Activated B cell treated with CpG ODN at 0.5 μM for 24 hours (primary cell): Measurements from ENCODE around the gene ZMYND11. TPM values are rescaled to one million over a fixed set of nuclear protein-coding genes. Genes with fewer than 3 reads are reported as not detected.
"Not testable (repeated sequence)": the region's sequence is repeated elsewhere in the genome, so short reads cannot be mapped to it uniquely, and the experiment has no call there.

Experiments used
- ATAC-seq: fragments of 200-7000 bp; cut with Tn5 transposase; one replicate; pipeline ENCODE4 v1.10.0; 2021; ENCODE audit warnings: low read depth, mild to moderate bottlenecking, moderate library complexity
- CTCF ChIA-PET: fragments of 350-600 bp; sonication (Branson Sonifier 250); formaldehyde crosslinking; loops from one replicate; lab custom pipeline; 2021; ENCODE audit warnings: antibody characterized with exemption; lab: Charles Lee
- POLR2A ChIA-PET: fragments of 350-600 bp; sonication (Branson Sonifier 250); formaldehyde crosslinking; loops from one replicate; lab custom pipeline; 2021; ENCODE audit warnings: antibody characterized with exemption; lab: Charles Lee
- DNase-seq: peaks from one replicate; pipeline ENCODE4 v3.0.0; 2022
- H3K27ac Mint-ChIP-seq: one replicate; pipeline ENCODE4 v1.8.0; 2020; ENCODE audit warnings: mixed read lengths
- H3K27me3 Mint-ChIP-seq: one replicate; pipeline ENCODE4 v1.8.0; 2021; ENCODE audit warnings: mixed read lengths
- H3K36me3 Mint-ChIP-seq: one replicate; pipeline ENCODE4 v1.8.0; 2021; ENCODE audit warnings: low read depth, mixed read lengths
- H3K4me1 Mint-ChIP-seq: one replicate; pipeline ENCODE4 v1.8.0; 2021; ENCODE audit warnings: mixed read lengths
- H3K4me3 Mint-ChIP-seq: one replicate; pipeline ENCODE4 v1.8.0; 2020; ENCODE audit warnings: mild to moderate bottlenecking, mixed read lengths
- H3K9me3 Mint-ChIP-seq: one replicate; pipeline ENCODE4 v1.8.0; 2020; ENCODE audit warnings: mixed read lengths
- intact Hi-C: fragments of 100-400 bp; cut with micrococcal nuclease; formaldehyde crosslinking; loops from one replicate; pipeline ENCODE4 v1.15.1; 2024
- total RNA-seq: library from RNA; stranded (reverse); gene quantifications from 2 replicates; pipeline ENCODE4 v1.2.3, GENCODE V29; 2022
- TF ChIP-seq, protein P1 (sequence below): fragments of 200-600 bp; IDR thresholded peaks from one replicate; pipeline ENCODE4 v1.8.0; 2022; ENCODE audit warnings: antibody characterized with exemption, mild to moderate bottlenecking

ZMYND11 gene
- total RNA-seq, 1 donor from 2014 or later = 25.6 TPM

GRCh38 chr10:298033-298432 lies 162.8 kb downstream of the ZMYND11 start:
- Mint-ChIP-seq H3K27ac (no peak overlapping the region), H3K4me1 (peaks cover 47% of the 10 kb centered on the region), H3K4me3 (no peak overlapping the region), H3K36me3 (peaks cover 1% of the 10 kb centered on the region), H3K9me3 (peaks cover 3% of the 10 kb centered on the region), H3K27me3 (no peaks in the 10 kb centered on the region)
- POLR2A ChIA-PET = interaction anchor here (0.6 kb wide), 1 partner anchor 12 kb away, joined by 6 read pairs; no protein-coding TSS in a partner anchor
- no peak for ATAC-seq
- intact Hi-C loops = no loop called here
- TF ChIP-seq, protein P1, sequence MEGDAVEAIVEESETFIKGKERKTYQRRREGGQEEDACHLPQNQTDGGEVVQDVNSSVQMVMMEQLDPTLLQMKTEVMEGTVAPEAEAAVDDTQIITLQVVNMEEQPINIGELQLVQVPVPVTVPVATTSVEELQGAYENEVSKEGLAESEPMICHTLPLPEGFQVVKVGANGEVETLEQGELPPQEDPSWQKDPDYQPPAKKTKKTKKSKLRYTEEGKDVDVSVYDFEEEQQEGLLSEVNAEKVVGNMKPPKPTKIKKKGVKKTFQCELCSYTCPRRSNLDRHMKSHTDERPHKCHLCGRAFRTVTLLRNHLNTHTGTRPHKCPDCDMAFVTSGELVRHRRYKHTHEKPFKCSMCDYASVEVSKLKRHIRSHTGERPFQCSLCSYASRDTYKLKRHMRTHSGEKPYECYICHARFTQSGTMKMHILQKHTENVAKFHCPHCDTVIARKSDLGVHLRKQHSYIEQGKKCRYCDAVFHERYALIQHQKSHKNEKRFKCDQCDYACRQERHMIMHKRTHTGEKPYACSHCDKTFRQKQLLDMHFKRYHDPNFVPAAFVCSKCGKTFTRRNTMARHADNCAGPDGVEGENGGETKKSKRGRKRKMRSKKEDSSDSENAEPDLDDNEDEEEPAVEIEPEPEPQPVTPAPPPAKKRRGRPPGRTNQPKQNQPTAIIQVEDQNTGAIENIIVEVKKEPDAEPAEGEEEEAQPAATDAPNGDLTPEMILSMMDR = no peak
- no peak for DNase-seq
- CTCF ChIA-PET = no interaction called here

DNA sequence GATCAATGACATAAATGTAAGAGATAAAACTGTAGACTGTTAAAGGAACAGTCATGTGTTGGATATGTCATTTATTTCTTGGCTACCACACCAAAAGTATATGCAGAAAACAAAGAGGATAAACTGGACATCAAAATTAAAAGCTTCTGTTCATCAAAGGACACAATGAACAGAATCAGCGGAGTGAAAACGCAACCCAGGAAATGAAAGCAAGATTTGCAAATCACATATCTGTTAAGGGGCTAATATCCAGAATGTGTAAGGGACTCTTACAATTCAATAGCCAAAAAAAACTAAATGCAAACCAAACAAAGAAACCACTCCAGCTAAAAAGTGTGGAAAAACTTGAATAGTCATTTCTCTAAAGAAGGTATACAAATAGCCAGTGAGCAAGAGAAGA lies 164.3 kb downstream of the ZMYND11 start:
- Mint-ChIP-seq H3K4me1 (peaks cover 42% of the 10 kb centered on the region), H3K27ac (peak overlapping the region; percentile 79), H3K27me3 (no peaks in the 10 kb centered on the region), H3K36me3 (no peaks in the 10 kb centered on the region), H3K9me3 (peaks cover 3% of the 10 kb centered on the region), H3K4me3 (peak overlapping the region; percentile 81)
- ChIA-PET POLR2A (interaction anchor here (0.6 to 1.2 kb wide), 2 partner anchors 20 to 33 kb away, joined by 3 read pairs; no protein-coding TSS in a partner anchor), CTCF (no interaction called here)
- ATAC-seq = peak; percentile 56
- no peak for DNase-seq
- TF ChIP-seq, protein P1 = no peak
- intact Hi-C loops = loop anchor here (1.0 kb wide), 1 partner anchor 15 kb away; no protein-coding TSS in a partner anchor

- ChIA-PET POLR2A (interaction anchor here (0.6 to 1.2 kb wide), 2 partner anchors 19 to 33 kb away, joined by 3 read pairs; no protein-coding TSS in a partner anchor), CTCF (no interaction called here)
- ATAC-seq = peak; percentile 88
- intact Hi-C loops = loop anchor here (1.0 kb wide), 2 partner anchors 16 to 17 kb away; no protein-coding TSS in a partner anchor
- H3K4me3 Mint-ChIP-seq = peak overlapping the region; percentile 81
- no peak for DNase-seq
- peaks cover 43% of the 10 kb centered on the region for H3K4me1 Mint-ChIP-seq
- peaks cover 3% of the 10 kb centered on the region for H3K9me3 Mint-ChIP-seq
- no peaks in the 10 kb centered on the region for H3K27me3 Mint-ChIP-seq
- H3K36me3 Mint-ChIP-seq = no peaks in the 10 kb centered on the region
- peak overlapping the region; percentile 79 for H3K27ac Mint-ChIP-seq
- TF ChIP-seq, protein P1 = no peak
These were observed 164.7 kb downstream of the ZMYND11 start for GRCh38 chr10:299969-300368.

GRCh38 chr10:300580-300979 lies 165.3 kb downstream of the ZMYND11 start:
- Mint-ChIP-seq H3K4me1 (peaks cover 49% of the 10 kb centered on the region), H3K27ac (peak overlapping the region; percentile 79)
- intact Hi-C loops = loop anchor here (1.0 kb wide), 1 partner anchor 17 kb away; no protein-coding TSS in a partner anchor
- DNase-seq, H3K27me3 Mint-ChIP-seq, CTCF ChIA-PET, ATAC-seq, H3K9me3 Mint-ChIP-seq, H3K4me3 Mint-ChIP-seq, H3K36me3 Mint-ChIP-seq: not testable (repeated sequence)
- POLR2A ChIA-PET = interaction anchor here (0.7 kb wide), 1 partner anchor 1125 kb away, joined by 3 read pairs; no protein-coding TSS in a partner anchor

DNA sequence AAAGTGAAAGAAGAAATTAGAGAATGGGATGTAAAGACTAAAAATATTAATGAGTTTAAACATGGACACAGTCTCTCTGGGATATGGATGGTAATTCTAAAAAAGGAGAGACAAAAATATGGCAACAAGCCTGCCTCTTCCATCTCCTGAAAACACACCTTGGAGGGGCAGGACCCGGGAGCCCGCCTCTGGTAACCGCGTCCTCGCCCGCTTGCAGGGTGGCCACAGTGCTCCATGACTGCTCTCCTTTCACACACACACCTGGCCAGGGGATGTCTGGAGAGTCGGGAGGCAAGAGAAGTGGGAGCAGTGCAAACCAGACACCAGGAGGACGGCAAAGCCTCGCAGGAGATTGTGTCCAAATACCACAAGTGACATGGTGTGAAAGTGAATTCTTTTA lies 166.3 kb downstream of the ZMYND11 start:
- DNase-seq = no peak
- peak overlapping the region; percentile 43 for H3K27ac Mint-ChIP-seq
- peaks cover 1% of the 10 kb centered on the region for H3K9me3 Mint-ChIP-seq
- H3K4me1 Mint-ChIP-seq = peaks cover 57% of the 10 kb centered on the region
- no peaks in the 10 kb centered on the region for H3K36me3 Mint-ChIP-seq
- intact Hi-C loops = no loop called here
- ChIA-PET CTCF (no interaction called here), POLR2A (no interaction called here)
- no peak for ATAC-seq
- no peak overlapping the region for H3K4me3 Mint-ChIP-seq
- no peaks in the 10 kb centered on the region for H3K27me3 Mint-ChIP-seq
- TF ChIP-seq, protein P1 = no peak

Other genes with a start within 250 kb of the ZMYND11 start
- not detected in 2 replicates for gene TUBB8, start 86.2 kb upstream of the ZMYND11 start, total RNA-seq